T1000 (cell line): ENCODE measurements around the gene C4orf50.

Source experiments
- DNase-seq: peaks from one replicate; lab custom pipeline; 2025; ENCODE audit warnings: mixed read lengths; lab: John Stamatoyannopoulos, UW

Gene C4orf50

GRCh38 chr4:5921101-5921980, 96.9 kb downstream of the C4orf50 start:
- no peak for DNase-seq

- no peak for DNase-seq
Observed at GRCh38 chr4:5919571-5919970, 98.7 kb downstream of the C4orf50 start.

- no peak for DNase-seq
Observed at GRCh38 chr4:5919044-5919443, 99.2 kb downstream of the C4orf50 start.

GRCh38 chr4:5918331-5918985, 99.8 kb downstream of the C4orf50 start:
- no peak for DNase-seq

- DNase-seq = no peak
Observed at GRCh38 chr4:5917672-5918071, 100.6 kb downstream of the C4orf50 start.

- DNase-seq = no peak
Observed at GRCh38 chr4:5916229-5916628, 102.0 kb downstream of the C4orf50 start.

GRCh38 chr4:5913454-5913853, 104.8 kb downstream of the C4orf50 start:
- no peak for DNase-seq

GRCh38 chr4:5912614-5913019, 105.6 kb downstream of the C4orf50 start:
- no peak for DNase-seq

GRCh38 chr4:5908876-5909427, 109.3 kb downstream of the C4orf50 start:
- no peak for DNase-seq

- no peak for DNase-seq
Observed at GRCh38 chr4:5906191-5906590, 112.0 kb downstream of the C4orf50 start.

GRCh38 chr4:5905714-5906113, 112.5 kb downstream of the C4orf50 start:
- no peak for DNase-seq

GRCh38 chr4:5900844-5901243, 117.4 kb downstream of the C4orf50 start:
- DNase-seq = no peak

GRCh38 chr4:5899881-5900280, 118.3 kb downstream of the C4orf50 start:
- DNase-seq = no peak

- no peak for DNase-seq
Observed at GRCh38 chr4:5899396-5899795, 118.8 kb downstream of the C4orf50 start.

- no peak for DNase-seq
Observed at GRCh38 chr4:5897674-5898073, 120.6 kb downstream of the C4orf50 start.

GRCh38 chr4:5895287-5895686, 122.9 kb downstream of the C4orf50 start:
- no peak for DNase-seq

- no peak for DNase-seq
Observed at GRCh38 chr4:5894266-5894665, 124.0 kb downstream of the C4orf50 start.

GRCh38 chr4:5893591-5893990, 124.6 kb downstream of the C4orf50 start:
- DNase-seq = no peak

GRCh38 chr4:5893004-5893580, 125.1 kb downstream of the C4orf50 start, which contains the start of gene CRMP1:
TSS of gene CRMP1 (minus strand) at chr4:5893086. CDS start at chr4:5892969, 117 bp downstream.
- no peak for DNase-seq

- no peak for DNase-seq
Observed at GRCh38 chr4:5892323-5893003, 125.8 kb downstream of the C4orf50 start.

- DNase-seq = no peak
Observed at GRCh38 chr4:5891563-5892322, 126.5 kb downstream of the C4orf50 start.
